ENCODE data around the gene SLC1A4.

The SLC1A4 gene

GRCh38 chr2:64970495-64970894 is 18.7 kb upstream of the SLC1A4 start:
- TF ChIP-seq EZH2phosphoT487 (conservative IDR thresholded peaks at IDR 0.05; ENCODE audit: low read length) (no peak), CTCF (IDR thresholded peaks at IDR 0.05; ENCODE audit: insufficient read depth, low read length, poor library complexity, severe bottlenecking) (no peak)
- Histone ChIP-seq H4K20me1 (ENCODE audit: low read depth, low read length) (no peaks in the 10 kb centered on the region), H2AFZ (ENCODE audit: low read depth, low read length, severe bottlenecking) (no peak overlapping the region), H3K9ac (ENCODE audit: low read length) (no peak overlapping the region), H3K27ac (ENCODE audit: low read depth, low read length) (no peak overlapping the region), H3K27me3 (ENCODE audit: low read length) (no peaks in the 10 kb centered on the region), H3K4me3 (ENCODE audit: insufficient read depth, low read length, poor library complexity, severe bottlenecking) (no peak overlapping the region), H3K79me2 (ENCODE audit: insufficient read depth, low read length) (no peaks in the 10 kb centered on the region), H3F3A (ENCODE audit: insufficient read depth) (no peaks in the 10 kb centered on the region), H3K9me2 (replicated peaks; ENCODE audit: insufficient read depth, low read length) (no peaks in the 10 kb centered on the region), H3K4me2 (ENCODE audit: low read depth, low read length, poor library complexity, severe bottlenecking) (no peak overlapping the region), H3K36me3 (ENCODE audit: low read length) (no peaks in the 10 kb centered on the region), H3K9me3 (ENCODE audit: insufficient read depth, low read length) (no peaks in the 10 kb centered on the region)

GRCh38 chr2:64972426-64972825 is 16.8 kb upstream of the SLC1A4 start:
- no peak overlapping the region for H3K9ac ChIP-seq (ENCODE audit: low read length)
- H2AFZ ChIP-seq (ENCODE audit: low read depth, low read length, severe bottlenecking), result no peak overlapping the region
- no peak overlapping the region for H3K4me2 ChIP-seq (ENCODE audit: low read depth, low read length, poor library complexity, severe bottlenecking)
- no peaks in the 10 kb centered on the region for H3K27me3 ChIP-seq (ENCODE audit: low read length)
- H4K20me1 ChIP-seq (ENCODE audit: low read depth, low read length), result no peaks in the 10 kb centered on the region
- no peaks in the 10 kb centered on the region for H3K9me2 ChIP-seq (replicated peaks; ENCODE audit: insufficient read depth, low read length)
- no peaks in the 10 kb centered on the region for H3F3A ChIP-seq (ENCODE audit: insufficient read depth)
- no peak overlapping the region for H3K4me3 ChIP-seq (ENCODE audit: insufficient read depth, low read length, poor library complexity, severe bottlenecking)
- no peak for TF ChIP-seq EZH2phosphoT487 (conservative IDR thresholded peaks at IDR 0.05; ENCODE audit: low read length)
- no peaks in the 10 kb centered on the region for H3K79me2 ChIP-seq (ENCODE audit: insufficient read depth, low read length)
- H3K9me3 ChIP-seq (ENCODE audit: insufficient read depth, low read length), result no peaks in the 10 kb centered on the region
- H3K36me3 ChIP-seq (ENCODE audit: low read length), result no peaks in the 10 kb centered on the region
- H3K27ac ChIP-seq (ENCODE audit: low read depth, low read length), result no peak overlapping the region

- Histone ChIP-seq H3K4me2 (ENCODE audit: low read depth, low read length, poor library complexity, severe bottlenecking) (no peak overlapping the region), H3K79me2 (ENCODE audit: insufficient read depth, low read length) (no peaks in the 10 kb centered on the region), H3K9me2 (replicated peaks; ENCODE audit: insufficient read depth, low read length) (no peaks in the 10 kb centered on the region), H3K36me3 (ENCODE audit: low read length) (no peaks in the 10 kb centered on the region), H3K27me3 (ENCODE audit: low read length) (no peaks in the 10 kb centered on the region), H3K9me3 (ENCODE audit: insufficient read depth, low read length) (no peaks in the 10 kb centered on the region), H3K4me3 (ENCODE audit: insufficient read depth, low read length, poor library complexity, severe bottlenecking) (no peak overlapping the region), H4K20me1 (ENCODE audit: low read depth, low read length) (no peaks in the 10 kb centered on the region), H3F3A (ENCODE audit: insufficient read depth) (no peaks in the 10 kb centered on the region), H3K9ac (ENCODE audit: low read length) (no peak overlapping the region), H3K27ac (ENCODE audit: low read depth, low read length) (no peak overlapping the region), H2AFZ (ENCODE audit: low read depth, low read length, severe bottlenecking) (no peak overlapping the region)
- TF ChIP-seq EZH2phosphoT487 (conservative IDR thresholded peaks at IDR 0.05; ENCODE audit: low read length), result no peak
Observed at GRCh38 chr2:64972876-64973275, 16.3 kb upstream of the SLC1A4 start.

- no peak overlapping the region for H2AFZ ChIP-seq (ENCODE audit: low read depth, low read length, severe bottlenecking)
- no peaks in the 10 kb centered on the region for H3K27me3 ChIP-seq (ENCODE audit: low read length)
- no peaks in the 10 kb centered on the region for H4K20me1 ChIP-seq (ENCODE audit: low read depth, low read length)
- H3F3A ChIP-seq (ENCODE audit: insufficient read depth), result no peaks in the 10 kb centered on the region
- no peak overlapping the region for H3K9ac ChIP-seq (ENCODE audit: low read length)
- no peak overlapping the region for H3K4me3 ChIP-seq (ENCODE audit: insufficient read depth, low read length, poor library complexity, severe bottlenecking)
- no peak overlapping the region for H3K27ac ChIP-seq (ENCODE audit: low read depth, low read length)
- no peak for TF ChIP-seq EZH2phosphoT487 (conservative IDR thresholded peaks at IDR 0.05; ENCODE audit: low read length)
- TF ChIP-seq CTCF (IDR thresholded peaks at IDR 0.05; ENCODE audit: insufficient read depth, low read length, poor library complexity, severe bottlenecking), result no peak
- H3K9me2 ChIP-seq (replicated peaks; ENCODE audit: insufficient read depth, low read length), result no peaks in the 10 kb centered on the region
- H3K36me3 ChIP-seq (ENCODE audit: low read length), result no peaks in the 10 kb centered on the region
- no peak overlapping the region for H3K4me2 ChIP-seq (ENCODE audit: low read depth, low read length, poor library complexity, severe bottlenecking)
- H3K9me3 ChIP-seq (ENCODE audit: insufficient read depth, low read length), result no peaks in the 10 kb centered on the region
- H3K79me2 ChIP-seq (ENCODE audit: insufficient read depth, low read length), result no peaks in the 10 kb centered on the region
Observed at GRCh38 chr2:64975232-64975821, 13.9 kb upstream of the SLC1A4 start.
